ENCODE measurements around the gene TRAF3.

The TRAF3 gene

GRCh38 chr14:102779574-102780315, 2.5 kb downstream of the TRAF3 start:
- DNase-seq (ENCODE audit: low spot score): no peak
- no peaks in the 10 kb centered on the region for H3K9me3 Mint-ChIP-seq
- H3K27ac Mint-ChIP-seq: peak overlapping the region; percentile 39
- no peaks in the 10 kb centered on the region for H3K27me3 Mint-ChIP-seq (ENCODE audit: low read depth)
- H3K4me1 Mint-ChIP-seq (ENCODE audit: low read depth): peaks cover 39% of the 10 kb centered on the region
- peaks cover 14% of the 10 kb centered on the region for H3K36me3 Mint-ChIP-seq (ENCODE audit: low read depth)
- peak overlapping the region; percentile 57 for H3K4me3 Mint-ChIP-seq

DNA sequence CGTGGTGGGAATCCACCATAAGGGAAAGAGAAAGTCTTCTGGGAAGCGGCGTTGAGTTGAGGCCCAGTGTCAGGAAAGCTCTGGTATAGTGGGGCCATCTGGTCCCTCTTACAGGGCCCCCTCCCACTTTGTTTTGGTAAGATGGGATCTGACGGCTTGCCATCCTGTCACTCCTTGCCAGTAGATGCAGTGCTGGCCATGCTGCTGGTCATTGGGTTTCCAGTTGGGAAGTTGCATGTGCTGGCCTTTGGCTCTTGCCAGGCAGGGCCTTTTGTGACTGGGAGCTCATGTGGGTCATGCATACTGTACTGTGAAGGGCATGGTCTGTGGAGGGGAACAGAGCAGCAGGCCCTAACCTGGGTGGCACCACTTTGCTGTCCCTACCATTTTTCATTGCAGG, 3.8 kb downstream of the TRAF3 start:
- H3K4me3 Mint-ChIP-seq: peak overlapping the region; percentile 13
- H3K36me3 Mint-ChIP-seq (ENCODE audit: low read depth): peaks cover 14% of the 10 kb centered on the region
- peaks cover 46% of the 10 kb centered on the region for H3K4me1 Mint-ChIP-seq (ENCODE audit: low read depth)
- no peak for DNase-seq (ENCODE audit: low spot score)
- no peaks in the 10 kb centered on the region for H3K9me3 Mint-ChIP-seq
- no peaks in the 10 kb centered on the region for H3K27me3 Mint-ChIP-seq (ENCODE audit: low read depth)
- peak overlapping the region; percentile 21 for H3K27ac Mint-ChIP-seq

- Mint-ChIP-seq H3K27me3 (ENCODE audit: low read depth) (no peaks in the 10 kb centered on the region), H3K27ac (no peak overlapping the region), H3K9me3 (no peaks in the 10 kb centered on the region), H3K4me3 (no peak overlapping the region), H3K4me1 (ENCODE audit: low read depth) (peaks cover 50% of the 10 kb centered on the region), H3K36me3 (ENCODE audit: low read depth) (peaks cover 19% of the 10 kb centered on the region)
- no peak for DNase-seq (ENCODE audit: low spot score)
Observed at GRCh38 chr14:102782974-102783373, 5.7 kb downstream of the TRAF3 start.

- no peaks in the 10 kb centered on the region for H3K27me3 Mint-ChIP-seq (ENCODE audit: low read depth)
- H3K27ac Mint-ChIP-seq: peak overlapping the region; percentile 52
- peaks cover 12% of the 10 kb centered on the region for H3K36me3 Mint-ChIP-seq (ENCODE audit: low read depth)
- DNase-seq (ENCODE audit: low spot score): no peak
- no peak overlapping the region for H3K4me3 Mint-ChIP-seq
- H3K9me3 Mint-ChIP-seq: no peaks in the 10 kb centered on the region
- peaks cover 40% of the 10 kb centered on the region for H3K4me1 Mint-ChIP-seq (ENCODE audit: low read depth)
Observed at GRCh38 chr14:102784892-102785594, 7.8 kb downstream of the TRAF3 start.

DNA sequence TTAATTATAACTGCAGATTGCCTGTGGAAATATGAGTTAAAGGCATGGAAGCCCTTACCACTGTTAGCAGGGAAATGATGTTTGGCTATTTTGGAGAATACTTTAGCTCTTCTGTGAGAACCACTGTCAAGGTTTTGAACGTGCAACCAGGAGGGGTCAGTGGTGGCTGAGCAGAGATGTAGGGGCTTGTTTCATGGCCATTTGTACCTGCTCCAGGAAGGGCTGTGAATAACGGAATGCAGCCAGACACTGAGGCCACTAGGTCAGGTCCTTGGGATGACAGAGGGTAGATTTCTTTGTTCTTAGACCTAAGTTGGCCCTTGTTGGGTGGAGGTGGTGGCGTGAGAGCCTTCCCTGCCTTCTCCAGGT, 8.3 kb downstream of the TRAF3 start:
- Mint-ChIP-seq H3K36me3 (ENCODE audit: low read depth) (peaks cover 17% of the 10 kb centered on the region), H3K27ac (no peak overlapping the region), H3K4me3 (no peak overlapping the region), H3K27me3 (ENCODE audit: low read depth) (no peaks in the 10 kb centered on the region), H3K9me3 (peaks cover 2% of the 10 kb centered on the region), H3K4me1 (ENCODE audit: low read depth) (peaks cover 41% of the 10 kb centered on the region)
- DNase-seq (ENCODE audit: low spot score): no peak

DNA sequence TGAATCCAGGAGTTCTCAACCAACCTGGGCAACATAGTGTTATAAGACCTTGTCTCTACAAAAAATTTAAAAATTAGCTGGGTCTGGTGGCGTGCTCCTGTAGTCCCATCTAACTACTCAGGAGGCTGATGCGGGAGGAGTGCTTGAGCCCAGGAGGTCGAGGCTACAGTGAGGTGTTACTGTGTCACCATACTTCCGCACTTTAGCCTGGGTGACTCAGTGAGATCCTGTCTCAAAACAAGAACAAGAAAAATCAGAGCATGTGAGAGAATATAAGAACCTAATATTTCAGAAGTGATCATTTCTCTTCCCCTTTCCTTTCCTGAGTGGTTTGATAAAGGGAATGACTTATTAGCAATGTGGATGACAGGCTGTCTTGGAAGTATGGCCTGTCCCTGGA, 9.5 kb downstream of the TRAF3 start:
- Mint-ChIP-seq H3K4me3 (no peak overlapping the region), H3K36me3 (ENCODE audit: low read depth) (peaks cover 23% of the 10 kb centered on the region)

GRCh38 chr14:102789349-102789748, 12.1 kb downstream of the TRAF3 start:
- H3K36me3 Mint-ChIP-seq (ENCODE audit: low read depth): peaks cover 43% of the 10 kb centered on the region
- H3K4me3 Mint-ChIP-seq: no peak overlapping the region
- no peak overlapping the region for H3K27ac Mint-ChIP-seq
- peaks cover 19% of the 10 kb centered on the region for H3K9me3 Mint-ChIP-seq
- H3K4me1 Mint-ChIP-seq (ENCODE audit: low read depth): peaks cover 33% of the 10 kb centered on the region
- DNase-seq (ENCODE audit: low spot score): no peak
- H3K27me3 Mint-ChIP-seq (ENCODE audit: low read depth): no peaks in the 10 kb centered on the region

More for the DNA sequence above, 9.5 kb downstream of the TRAF3 start:
- peaks cover 11% of the 10 kb centered on the region for H3K9me3 Mint-ChIP-seq
- no peak for DNase-seq (ENCODE audit: low spot score)
- peak overlapping the region; percentile 22 for H3K27ac Mint-ChIP-seq
- no peaks in the 10 kb centered on the region for H3K27me3 Mint-ChIP-seq (ENCODE audit: low read depth)
- peaks cover 43% of the 10 kb centered on the region for H3K4me1 Mint-ChIP-seq (ENCODE audit: low read depth)

- Mint-ChIP-seq H3K4me3 (no peak overlapping the region), H3K27ac (no peak overlapping the region), H3K4me1 (ENCODE audit: low read depth) (peaks cover 26% of the 10 kb centered on the region), H3K27me3 (ENCODE audit: low read depth) (no peaks in the 10 kb centered on the region), H3K36me3 (ENCODE audit: low read depth) (peaks cover 46% of the 10 kb centered on the region), H3K9me3 (peaks cover 19% of the 10 kb centered on the region)
- DNase-seq (ENCODE audit: low spot score): no peak
Observed at GRCh38 chr14:102793531-102794328, 16.5 kb downstream of the TRAF3 start.

GRCh38 chr14:102795060-102795925, 18.0 kb downstream of the TRAF3 start:
- H3K27me3 Mint-ChIP-seq (ENCODE audit: low read depth): no peaks in the 10 kb centered on the region

GRCh38 chr14:102796661-102797190, 19.5 kb downstream of the TRAF3 start:
- no peak for DNase-seq (ENCODE audit: low spot score)
- no peaks in the 10 kb centered on the region for H3K27me3 Mint-ChIP-seq (ENCODE audit: low read depth)
- H3K27ac Mint-ChIP-seq: no peak overlapping the region
- H3K4me3 Mint-ChIP-seq: no peak overlapping the region
- peaks cover 28% of the 10 kb centered on the region for H3K4me1 Mint-ChIP-seq (ENCODE audit: low read depth)
- peaks cover 8% of the 10 kb centered on the region for H3K9me3 Mint-ChIP-seq
- H3K36me3 Mint-ChIP-seq (ENCODE audit: low read depth): peaks cover 28% of the 10 kb centered on the region

More at GRCh38 chr14:102795060-102795925, 18.0 kb downstream of the TRAF3 start:
- no peak for DNase-seq (ENCODE audit: low spot score)
- Mint-ChIP-seq H3K36me3 (ENCODE audit: low read depth) (peaks cover 39% of the 10 kb centered on the region), H3K4me3 (no peak overlapping the region), H3K27ac (peak overlapping the region; percentile 81), H3K9me3 (peaks cover 19% of the 10 kb centered on the region), H3K4me1 (ENCODE audit: low read depth) (peaks cover 32% of the 10 kb centered on the region)

GRCh38 chr14:102798926-102799325, 21.7 kb downstream of the TRAF3 start:
- DNase-seq (ENCODE audit: low spot score): no peak
- H3K27me3 Mint-ChIP-seq (ENCODE audit: low read depth): no peaks in the 10 kb centered on the region
- no peak overlapping the region for H3K4me3 Mint-ChIP-seq
- H3K27ac Mint-ChIP-seq: no peak overlapping the region
- H3K36me3 Mint-ChIP-seq (ENCODE audit: low read depth): peaks cover 11% of the 10 kb centered on the region
- H3K9me3 Mint-ChIP-seq: peaks cover 2% of the 10 kb centered on the region
- H3K4me1 Mint-ChIP-seq (ENCODE audit: low read depth): peaks cover 32% of the 10 kb centered on the region

GRCh38 chr14:102799684-102800562, 22.7 kb downstream of the TRAF3 start:
- peaks cover 6% of the 10 kb centered on the region for H3K36me3 Mint-ChIP-seq (ENCODE audit: low read depth)
- no peaks in the 10 kb centered on the region for H3K9me3 Mint-ChIP-seq
- peaks cover 30% of the 10 kb centered on the region for H3K4me1 Mint-ChIP-seq (ENCODE audit: low read depth)
- no peak for DNase-seq (ENCODE audit: low spot score)
- peak overlapping the region; percentile 6 for H3K27ac Mint-ChIP-seq
- no peak overlapping the region for H3K4me3 Mint-ChIP-seq
- no peaks in the 10 kb centered on the region for H3K27me3 Mint-ChIP-seq (ENCODE audit: low read depth)
